Cortex of kidney (tissue), 1 donor: ENCODE results near the gene DRC7.
"Not testable (repeated sequence)": the region's sequence is repeated elsewhere in the genome, so short reads cannot be mapped to it uniquely, and the experiment has no call there.

Experiments
- DNase-seq: peaks from one replicate; lab custom pipeline; 2025; lab: John Stamatoyannopoulos, UW

DRC7 gene

GRCh38 chr16:57713596-57713995 is 19.0 kb downstream of the DRC7 start:
- no peak for DNase-seq

GRCh38 chr16:57714047-57714446 is 19.4 kb downstream of the DRC7 start:
- no peak for DNase-seq

- no peak for DNase-seq
Measured at GRCh38 chr16:57720142-57720575, 25.6 kb downstream of the DRC7 start.

- DNase-seq: no peak
Measured at GRCh38 chr16:57721356-57722209, 27.0 kb downstream of the DRC7 start.

GRCh38 chr16:57722210-57722499 is 27.5 kb downstream of the DRC7 start:
- no peak for DNase-seq

GRCh38 chr16:57722651-57723050 is 28.0 kb downstream of the DRC7 start:
- DNase-seq: no peak

GRCh38 chr16:57723170-57723569 is 28.6 kb downstream of the DRC7 start:
- DNase-seq: no peak

GRCh38 chr16:57724531-57724930 is 29.9 kb downstream of the DRC7 start:
- no peak for DNase-seq

GRCh38 chr16:57725151-57725550 is 30.5 kb downstream of the DRC7 start:
- no peak for DNase-seq

- no peak for DNase-seq
Measured at GRCh38 chr16:57725554-57725953, 30.9 kb downstream of the DRC7 start.

GRCh38 chr16:57725976-57726375 is 31.4 kb downstream of the DRC7 start:
- DNase-seq: no peak

GRCh38 chr16:57726433-57726947 is 31.9 kb downstream of the DRC7 start:
- no peak for DNase-seq

GRCh38 chr16:57727610-57728009 is 33.0 kb downstream of the DRC7 start:
- DNase-seq: no peak

- DNase-seq: no peak
Measured at GRCh38 chr16:57728336-57729181, 34.0 kb downstream of the DRC7 start.

- no peak for DNase-seq
Measured at GRCh38 chr16:57729182-57729484, 34.5 kb downstream of the DRC7 start.

- DNase-seq: not testable (repeated sequence)
Measured at GRCh38 chr16:57729852-57730251, 35.2 kb downstream of the DRC7 start.

- no peak for DNase-seq
Measured at GRCh38 chr16:57730771-57731730, 36.4 kb downstream of the DRC7 start.

GRCh38 chr16:57732037-57732436 is 37.4 kb downstream of the DRC7 start:
- no peak for DNase-seq

- DNase-seq: no peak
Measured at GRCh38 chr16:57732714-57733113, 38.1 kb downstream of the DRC7 start.

- no peak for DNase-seq
Measured at GRCh38 chr16:57734308-57734924, 39.8 kb downstream of the DRC7 start.

- peak; percentile 38 for DNase-seq
Measured at GRCh38 chr16:57734925-57735754, 40.5 kb downstream of the DRC7 start.
